GM23248 (cell line): ENCODE measurements around the gene SETBP1. TPM values are rescaled to one million over a fixed set of nuclear protein-coding genes. Genes with fewer than 3 reads are reported as not detected.

Experiments
- DNase-seq: peaks from one replicate; pipeline ENCODE4 v3.0.0-alpha.2; 2015
- H2AFZ ChIP-seq: fragments of 200-600 bp; sonication (generic); 2 replicates; pipeline ENCODE4 v1.6.1; 2016; ENCODE audit warnings: antibody characterized with exemption
- H3F3A ChIP-seq: fragments of 200-600 bp; sonication (generic); 2 replicates; pipeline ENCODE4 v1.6.1; 2016; ENCODE audit warnings: mild to moderate bottlenecking, antibody characterized with exemption, mixed run types; ENCODE audit not compliant: insufficient read depth
- H3K27ac ChIP-seq: fragments of 200-600 bp; sonication (generic); 2 replicates; pipeline ENCODE4 v1.5.1; 2016; ENCODE audit warnings: mild to moderate bottlenecking
- H3K27me3 ChIP-seq: fragments of 200-600 bp; sonication (generic); replicated peaks from 2 replicates; pipeline ENCODE4 v1.6.1; 2016; ENCODE audit warnings: mild to moderate bottlenecking; ENCODE audit not compliant: insufficient read depth
- H3K36me3 ChIP-seq: fragments of 200-600 bp; sonication (generic); 2 replicates; pipeline ENCODE4 v1.6.1; 2016; ENCODE audit warnings: low read depth, mild to moderate bottlenecking
- H3K4me1 ChIP-seq: fragments of 200-600 bp; sonication (generic); 2 replicates; pipeline ENCODE4 v1.6.1; 2016; ENCODE audit warnings: mild to moderate bottlenecking; ENCODE audit not compliant: insufficient read depth
- H3K4me2 ChIP-seq: fragments of 200-600 bp; sonication (generic); one replicate; pipeline ENCODE4 v1.6.1; 2016; ENCODE audit warnings: mild to moderate bottlenecking; ENCODE audit not compliant: unreplicated experiment
- H3K4me3 ChIP-seq: fragments of 200-600 bp; sonication (generic); 2 replicates; pipeline ENCODE4 v1.5.1; 2016; ENCODE audit warnings: mild to moderate bottlenecking
- H3K79me2 ChIP-seq: fragments of 200-600 bp; sonication (generic); 2 replicates; pipeline ENCODE4 v1.6.1; 2016; ENCODE audit warnings: mild to moderate bottlenecking; ENCODE audit not compliant: insufficient read depth
- H3K9ac ChIP-seq: fragments of 200-600 bp; sonication (generic); 2 replicates; pipeline ENCODE4 v1.6.1; 2016; ENCODE audit warnings: mild to moderate bottlenecking
- H3K9me2 ChIP-seq: fragments of 200-600 bp; sonication (generic); 2 replicates; pipeline ENCODE4 v1.6.1; 2016; ENCODE audit warnings: mixed run types, mild to moderate bottlenecking, moderate library complexity; ENCODE audit not compliant: insufficient read depth
- H3K9me3 ChIP-seq: fragments of 200-600 bp; sonication (generic); one replicate; pipeline ENCODE4 v1.6.1; 2017; ENCODE audit warnings: low read depth
- H4K20me1 ChIP-seq: fragments of 200-600 bp; sonication (generic); 2 replicates; pipeline ENCODE4 v1.6.0; 2016; ENCODE audit not compliant: insufficient read depth
- EZH2 ChIP-seq: fragments of 200-600 bp; sonication (generic); IDR thresholded peaks from 2 replicates; pipeline ENCODE4 v1.6.1; 2018; ENCODE audit warnings: antibody characterized with exemption, mild to moderate bottlenecking; ENCODE audit not compliant: insufficient read depth, poor library complexity, severe bottlenecking
- EZH2phosphoT487 ChIP-seq: fragments of 200-600 bp; sonication (generic); IDR thresholded peaks from 2 replicates; pipeline ENCODE4 v1.6.1; 2018; ENCODE audit warnings: antibody characterized with exemption, moderate library complexity, mild to moderate bottlenecking, low read depth; ENCODE audit not compliant: insufficient read depth
- WGBS, 2 experiments: methylation state at CpG; one replicate each; pipeline ENCODE4 v1.1.6; 2015 to 2017; ENCODE audit warnings: low lambda C conversion rate in 2 of 2, low coverage in 1 of 2; ENCODE audit errors: missing lambda C conversion rate in 2 of 2; 5-methylcytosine and 5-hydroxymethylcytosine counted together
- in situ Hi-C: fragments of 300-500 bp; cut with MboI; formaldehyde crosslinking; loops from 2 replicates; pipeline ENCODE4 v1.15.0; 2020
- polyA plus RNA-seq: library from polyadenylated mRNA; unstranded; fragments of >200 nt; fragmentation: Nextera tagmentation; extraction: Ambion mirVana; gene quantifications from 2 replicates; pipeline ENCODE4 v1.2.1, GENCODE V29; 2016
- total RNA-seq: library from RNA; depleted of rRNA; stranded (reverse); fragments of >200 nt; shearing (Covaris generic); gene quantifications from 2 replicates; pipeline ENCODE4 v1.2.3, GENCODE V29; 2014

The SETBP1 gene
- total and polyA plus RNA-seq, 2 experiments from 2014 or later: 1.3 to 4.1 TPM

DNA sequence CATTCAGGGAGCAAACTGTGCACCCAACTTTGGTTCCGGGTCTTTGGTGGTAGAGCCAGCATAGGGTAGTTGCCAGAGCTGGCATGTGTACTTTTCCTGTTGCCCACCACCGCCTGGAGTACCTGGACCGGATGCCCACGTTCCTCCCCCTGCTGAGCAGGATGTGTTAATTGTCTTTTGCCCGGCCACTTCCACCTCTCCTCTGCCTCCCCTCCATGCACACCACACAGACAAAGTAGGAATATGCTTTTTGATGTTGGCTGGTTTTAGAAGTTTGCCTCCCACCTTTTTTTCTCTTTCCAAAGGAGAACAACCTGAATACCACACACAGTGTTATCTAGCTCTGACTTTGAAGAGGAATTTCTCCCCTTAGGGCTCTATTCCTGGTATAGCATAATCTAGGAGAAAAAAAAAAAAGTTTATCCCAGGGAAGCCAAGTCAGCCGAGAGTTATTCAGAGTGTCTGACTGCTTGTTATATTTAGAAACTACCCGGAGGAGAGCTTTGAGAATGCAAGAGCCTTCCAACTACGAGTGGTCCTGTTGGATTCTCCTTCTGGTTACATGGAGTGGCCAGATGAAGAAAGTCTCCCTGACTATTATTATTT, 111.9 kb downstream of the SETBP1 start:
- Histone ChIP-seq H3K36me3 (no peaks in the 10 kb centered on the region), H3K4me1 (peaks cover 21% of the 10 kb centered on the region), H3K9me2 (no peaks in the 10 kb centered on the region), H3K27ac (no peak overlapping the region), H3K9me3 (no peaks in the 10 kb centered on the region), H2AFZ (no peak overlapping the region), H4K20me1 (no peaks in the 10 kb centered on the region), H3K4me3 (no peak overlapping the region), H3K9ac (no peak overlapping the region), H3K79me2 (no peaks in the 10 kb centered on the region), H3K27me3 (no peaks in the 10 kb centered on the region), H3F3A (no peaks in the 10 kb centered on the region), H3K4me2 (peak overlapping the region; percentile 37)
- WGBS, 2 experiments: 59 to 63% methylated on average over 8 of the region's 8 CpGs
- TF ChIP-seq EZH2 (no peak), EZH2phosphoT487 (no peak)
- DNase-seq: peak; percentile 50
- in situ Hi-C loops: no loop called here

DNA sequence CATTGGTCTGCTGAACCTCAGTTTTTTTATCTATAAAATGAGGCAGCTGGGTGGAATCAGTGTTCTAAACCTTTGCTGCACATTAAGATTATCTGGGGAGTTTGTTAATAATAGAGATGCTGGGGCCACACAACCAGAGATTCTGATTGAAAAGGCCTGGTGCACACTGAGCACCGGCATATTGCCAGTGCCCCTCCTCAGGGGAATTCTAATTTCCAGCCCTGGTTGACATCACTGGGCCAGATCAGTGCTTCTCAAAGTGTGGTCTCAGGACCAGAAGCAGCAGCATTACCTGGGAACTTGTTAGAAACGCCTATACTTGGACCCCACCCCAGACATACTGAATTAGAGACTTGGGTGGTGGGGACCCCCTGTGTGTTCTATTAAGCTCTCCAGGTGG, 112.5 kb downstream of the SETBP1 start:
- in situ Hi-C loops: no loop called here
- Histone ChIP-seq H3K27ac (no peak overlapping the region), H3K4me2 (peak overlapping the region; percentile 37)

DNA sequence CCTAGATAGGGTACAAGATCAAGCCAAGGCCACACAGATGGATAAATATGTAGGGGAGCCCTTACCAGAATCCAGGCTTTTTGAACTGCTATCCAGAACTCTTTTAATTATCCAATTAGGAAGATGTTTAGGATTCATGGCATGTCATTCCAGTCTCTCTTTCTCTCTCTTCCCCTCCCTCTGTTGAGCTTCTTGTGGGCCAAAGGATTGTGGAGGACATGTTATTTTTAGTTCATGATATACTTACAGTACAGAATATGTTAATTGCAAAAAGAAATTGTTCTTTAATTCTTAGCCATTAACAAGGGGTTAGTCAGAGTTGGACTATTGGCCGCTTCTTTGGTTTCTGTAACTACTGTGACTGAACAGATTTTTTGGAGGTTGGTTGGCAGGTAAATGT, 113.0 kb downstream of the SETBP1 start:
- WGBS, 2 experiments: 100% methylated on average over 1 of the region's 1 CpG
- Histone ChIP-seq H3K4me3 (no peak overlapping the region), H3K9me2 (no peaks in the 10 kb centered on the region), H3K27ac (no peak overlapping the region), H3F3A (no peaks in the 10 kb centered on the region), H3K27me3 (no peaks in the 10 kb centered on the region), H3K4me1 (peaks cover 21% of the 10 kb centered on the region), H4K20me1 (no peaks in the 10 kb centered on the region), H3K9ac (no peak overlapping the region), H3K4me2 (no peak overlapping the region), H2AFZ (no peak overlapping the region), H3K9me3 (no peaks in the 10 kb centered on the region), H3K79me2 (no peaks in the 10 kb centered on the region), H3K36me3 (no peaks in the 10 kb centered on the region)
- in situ Hi-C loops: no loop called here
- TF ChIP-seq EZH2phosphoT487: no peak
- TF ChIP-seq EZH2: no peak
- DNase-seq: no peak

More for the DNA sequence above, 112.5 kb downstream of the SETBP1 start:
- no peak overlapping the region for H3K9ac ChIP-seq
- TF ChIP-seq EZH2: no peak
- no peak for DNase-seq
- 80 to 92% methylated on average over 2 of the region's 2 CpGs for WGBS, 2 experiments
- H3K4me3 ChIP-seq: no peak overlapping the region
- no peaks in the 10 kb centered on the region for H3K36me3 ChIP-seq
- H2AFZ ChIP-seq: no peak overlapping the region
- no peaks in the 10 kb centered on the region for H3K9me2 ChIP-seq
- no peaks in the 10 kb centered on the region for H3K79me2 ChIP-seq
- no peaks in the 10 kb centered on the region for H3F3A ChIP-seq
- no peaks in the 10 kb centered on the region for H4K20me1 ChIP-seq
- H3K9me3 ChIP-seq: no peaks in the 10 kb centered on the region
- H3K27me3 ChIP-seq: no peaks in the 10 kb centered on the region
- peaks cover 21% of the 10 kb centered on the region for H3K4me1 ChIP-seq

DNA sequence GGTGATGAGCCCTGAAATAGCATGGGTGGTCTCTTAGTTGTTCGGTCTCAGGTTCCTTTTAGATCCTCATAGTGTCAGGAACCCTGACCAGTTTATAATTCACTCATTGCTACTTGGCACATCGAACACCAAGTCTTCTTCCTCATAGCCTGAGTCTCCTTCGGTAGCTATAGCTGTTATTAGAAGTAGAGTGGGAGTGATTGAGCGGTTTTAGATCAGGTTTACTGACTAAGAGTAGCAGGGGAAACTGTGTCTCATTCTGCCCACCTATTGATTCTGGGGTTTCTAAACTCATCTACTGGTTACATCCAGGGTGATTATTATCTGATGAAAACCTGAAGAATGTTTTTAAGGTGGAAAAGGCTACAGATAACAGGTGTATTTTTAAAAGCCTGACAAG, 114.6 kb downstream of the SETBP1 start:
- Histone ChIP-seq H3K27me3 (no peaks in the 10 kb centered on the region), H3F3A (no peaks in the 10 kb centered on the region), H3K4me2 (no peak overlapping the region), H3K27ac (no peak overlapping the region), H3K36me3 (no peaks in the 10 kb centered on the region), H4K20me1 (no peaks in the 10 kb centered on the region), H3K79me2 (no peaks in the 10 kb centered on the region), H3K4me1 (peaks cover 11% of the 10 kb centered on the region), H3K4me3 (no peak overlapping the region), H2AFZ (no peak overlapping the region), H3K9ac (no peak overlapping the region), H3K9me3 (no peaks in the 10 kb centered on the region), H3K9me2 (no peaks in the 10 kb centered on the region)
- DNase-seq: no peak
- 90 to 94% methylated on average over 4 of the region's 4 CpGs for WGBS, 2 experiments
- in situ Hi-C loops: no loop called here
- no peak for TF ChIP-seq EZH2phosphoT487
- TF ChIP-seq EZH2: no peak
